ENCODE results near the gene MINDY4.

Gene MINDY4

GRCh38 chr7:30912986-30913811, 142.0 kb downstream of the MINDY4 start:
- DNase-seq (ENCODE audit: low read depth in 4 of 4, low spot score in 1 of 4): no peak

- no peak for DNase-seq (ENCODE audit: low read depth in 4 of 4, low spot score in 1 of 4)
Measured at GRCh38 chr7:30913821-30914515, 142.8 kb downstream of the MINDY4 start.

GRCh38 chr7:30914596-30914995, 143.4 kb downstream of the MINDY4 start:
- no peak for DNase-seq (ENCODE audit: low read depth in 4 of 4, low spot score in 1 of 4)

- no peak for DNase-seq (ENCODE audit: low read depth in 4 of 4, low spot score in 1 of 4)
Measured at GRCh38 chr7:30915005-30915601, 143.9 kb downstream of the MINDY4 start.

GRCh38 chr7:30915751-30916150, 144.5 kb downstream of the MINDY4 start:
- no peak for DNase-seq (ENCODE audit: low read depth in 4 of 4, low spot score in 1 of 4)

GRCh38 chr7:30916255-30916654, 145.0 kb downstream of the MINDY4 start:
- DNase-seq (ENCODE audit: low read depth in 4 of 4, low spot score in 1 of 4): no peak

GRCh38 chr7:30916767-30917166, 145.6 kb downstream of the MINDY4 start:
- no peak for DNase-seq (ENCODE audit: low read depth in 4 of 4, low spot score in 1 of 4)

GRCh38 chr7:30917216-30917893, 146.1 kb downstream of the MINDY4 start:
- no peak for DNase-seq (ENCODE audit: low read depth in 4 of 4, low spot score in 1 of 4)

- no peak for DNase-seq (ENCODE audit: low read depth in 4 of 4, low spot score in 1 of 4)
Measured at GRCh38 chr7:30918676-30919075, 147.5 kb downstream of the MINDY4 start.

- DNase-seq (ENCODE audit: low read depth in 4 of 4, low spot score in 1 of 4): no peak
Measured at GRCh38 chr7:30920021-30920583, 148.9 kb downstream of the MINDY4 start.

GRCh38 chr7:30920584-30921539, 149.6 kb downstream of the MINDY4 start:
- no peak for DNase-seq (ENCODE audit: low read depth in 4 of 4, low spot score in 1 of 4)

- no peak for DNase-seq (ENCODE audit: low read depth in 4 of 4, low spot score in 1 of 4)
Measured at GRCh38 chr7:30921540-30922401, 150.6 kb downstream of the MINDY4 start.

GRCh38 chr7:30922596-30922995, 151.4 kb downstream of the MINDY4 start:
- DNase-seq (ENCODE audit: low read depth in 4 of 4, low spot score in 1 of 4): no peak

GRCh38 chr7:30923009-30923773, 152.0 kb downstream of the MINDY4 start:
- no peak for DNase-seq (ENCODE audit: low read depth in 4 of 4, low spot score in 1 of 4)

GRCh38 chr7:30923774-30924413, 152.7 kb downstream of the MINDY4 start:
- no peak for DNase-seq (ENCODE audit: low read depth in 4 of 4, low spot score in 1 of 4)

GRCh38 chr7:30924624-30925023, 153.4 kb downstream of the MINDY4 start:
- no peak for DNase-seq (ENCODE audit: low read depth in 4 of 4, low spot score in 1 of 4)

- no peak for DNase-seq (ENCODE audit: low read depth in 4 of 4, low spot score in 1 of 4)
Measured at GRCh38 chr7:30925117-30925516, 153.9 kb downstream of the MINDY4 start.

- DNase-seq (ENCODE audit: low read depth in 4 of 4, low spot score in 1 of 4): no peak
Measured at GRCh38 chr7:30925913-30926312, 154.7 kb downstream of the MINDY4 start.

Data from stimulated activated CD4-positive, alpha-beta T cell treated with anti-CD3 and anti-CD28 coated beads, Interleukin-1b, Interleukin-23, amount 100 ng/mL, for 24 hours (primary cell).